Gastrocnemius medialis (tissue), 4 donors: ENCODE measurements around the gene CHEK2.

Experiments used
- CTCF ChIP-seq, 5 experiments: fragments of 450-650 bp in 3 of 5; fragments of 200-600 bp in 2 of 5; sonication (generic) in 2 of 5; IDR thresholded peaks in 4 of 5; conservative IDR thresholded peaks in 1 of 5; 1 replicate in 4 of 5; 2 replicates in 1 of 5; pipeline ENCODE4 v1.5.1; 2016 to 2019; ENCODE audit warnings: antibody characterized with exemption in 5 of 5, mild to moderate bottlenecking in 3 of 5, moderate library complexity in 3 of 5
- POLR2A ChIP-seq, 2 donors: fragments of 450-650 bp; IDR thresholded peaks; one replicate each; pipeline ENCODE4 v1.6.1; 2017; ENCODE audit warnings: antibody characterized with exemption in 2 of 2, mild to moderate bottlenecking in 2 of 2, moderate library complexity in 2 of 2

GRCh38 chr22:28736301-28737155 lies 5.1 kb downstream of the CHEK2 start:
- TF ChIP-seq CTCF (IDR thresholded peaks at IDR 0.05 in 4 of 5, conservative IDR thresholded peaks at IDR 0.05 in 1 of 5) (no peak), POLR2A (IDR thresholded peaks at IDR 0.05) (no peak)
